SKM-1 (cell line): ENCODE data around the gene RETREG1.
"Not testable (repeated sequence)": the region's sequence is repeated elsewhere in the genome, so short reads cannot be mapped to it uniquely, and the experiment has no call there.

Experiments
- DNase-seq: peaks from one replicate; lab custom pipeline; 2025; ENCODE audit not compliant: unreplicated experiment; lab: John Stamatoyannopoulos, UW

Gene RETREG1

DNA sequence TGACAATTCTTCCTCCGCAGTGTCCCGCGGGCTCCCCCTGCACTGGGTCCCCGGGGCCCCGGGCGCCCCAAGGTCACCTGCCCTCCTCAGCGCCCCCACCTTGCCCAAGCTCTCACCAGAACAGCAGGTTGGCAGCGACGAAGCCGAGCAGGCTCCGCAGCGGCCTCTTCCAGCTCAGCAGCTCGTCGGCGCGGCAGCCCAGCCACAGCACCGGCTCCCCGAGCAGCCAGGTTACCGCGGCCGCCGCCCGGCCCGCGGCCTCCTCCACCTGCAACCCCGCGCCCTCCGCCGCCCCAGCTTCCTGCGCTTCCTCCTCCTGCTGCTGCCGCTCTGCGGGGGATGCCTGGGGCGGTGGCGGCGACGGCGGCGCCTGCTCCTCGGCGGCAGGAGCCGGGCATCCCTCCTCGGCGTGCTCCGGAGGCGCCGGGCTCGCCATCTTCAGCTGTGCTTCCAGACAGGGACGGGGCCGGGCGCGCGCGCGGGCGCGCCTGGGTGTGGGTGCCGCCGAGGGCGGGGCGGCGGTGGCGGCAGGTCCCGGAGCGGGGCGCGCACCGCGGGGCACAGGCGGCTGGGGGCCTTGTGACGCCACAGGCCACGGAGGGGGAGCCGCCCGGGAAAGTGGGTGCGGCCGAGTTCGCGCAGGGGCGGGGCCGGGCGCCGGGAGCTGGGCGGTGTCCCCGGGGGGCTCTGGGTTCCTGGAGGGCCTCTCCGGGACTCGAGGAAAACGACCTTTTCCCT, at the start of gene RETREG1:
RETREG1 (minus strand) TSS at position 462 of the 738 bp plus-strand sequence; CDS start at position 436, 26 bp downstream.
- no peak for DNase-seq

GRCh38 chr5:16666130-16666882, 49.5 kb upstream of the RETREG1 start:
- DNase-seq, result no peak

DNA sequence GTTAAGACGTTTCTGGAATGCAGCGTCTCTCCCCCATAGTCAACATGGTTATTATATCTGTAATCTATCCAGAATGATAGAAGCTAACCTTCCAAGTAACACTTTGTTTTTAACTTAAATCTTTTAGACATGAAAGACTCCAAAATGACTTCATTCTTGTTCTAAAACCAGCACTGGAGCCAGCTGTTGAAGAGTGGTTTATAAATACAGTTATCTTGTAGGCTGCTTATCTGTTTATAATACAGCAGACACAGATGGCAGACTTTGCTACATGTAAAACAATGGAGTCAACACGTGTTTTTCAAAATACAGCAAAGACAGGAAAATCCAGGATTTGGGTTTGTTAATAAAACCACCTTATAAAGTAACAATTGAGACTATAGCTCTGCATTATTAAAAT, 48.8 kb upstream of the RETREG1 start:
- DNase-seq, result no peak

DNA sequence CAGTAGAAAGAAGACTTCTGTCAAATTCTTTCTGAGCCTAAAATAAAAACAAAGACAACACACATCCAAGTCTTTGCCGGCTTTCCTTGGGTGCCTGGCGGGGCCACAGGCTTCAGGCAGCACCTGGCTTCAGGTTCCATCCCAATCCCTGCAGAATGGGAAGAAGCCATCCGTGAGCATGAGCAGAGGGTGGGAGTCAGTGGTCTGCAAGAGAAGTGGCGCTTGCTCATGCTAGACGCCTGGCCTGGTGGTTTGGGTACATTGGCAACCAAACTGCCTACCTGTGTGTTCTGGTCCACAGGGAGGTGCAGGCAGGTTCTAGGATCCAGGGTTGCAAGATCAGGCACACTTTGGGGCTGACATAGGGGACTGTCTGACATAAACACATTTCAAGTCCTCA, 47.6 kb upstream of the RETREG1 start:
- DNase-seq, result no peak

- DNase-seq, result no peak
Measured at GRCh38 chr5:16663840-16664239, 47.0 kb upstream of the RETREG1 start.

- DNase-seq, result no peak
Measured at GRCh38 chr5:16661713-16662112, 44.9 kb upstream of the RETREG1 start.

GRCh38 chr5:16660982-16661381, 44.2 kb upstream of the RETREG1 start:
- DNase-seq, result no peak

GRCh38 chr5:16659536-16659935, 42.7 kb upstream of the RETREG1 start:
- DNase-seq, result no peak

DNA sequence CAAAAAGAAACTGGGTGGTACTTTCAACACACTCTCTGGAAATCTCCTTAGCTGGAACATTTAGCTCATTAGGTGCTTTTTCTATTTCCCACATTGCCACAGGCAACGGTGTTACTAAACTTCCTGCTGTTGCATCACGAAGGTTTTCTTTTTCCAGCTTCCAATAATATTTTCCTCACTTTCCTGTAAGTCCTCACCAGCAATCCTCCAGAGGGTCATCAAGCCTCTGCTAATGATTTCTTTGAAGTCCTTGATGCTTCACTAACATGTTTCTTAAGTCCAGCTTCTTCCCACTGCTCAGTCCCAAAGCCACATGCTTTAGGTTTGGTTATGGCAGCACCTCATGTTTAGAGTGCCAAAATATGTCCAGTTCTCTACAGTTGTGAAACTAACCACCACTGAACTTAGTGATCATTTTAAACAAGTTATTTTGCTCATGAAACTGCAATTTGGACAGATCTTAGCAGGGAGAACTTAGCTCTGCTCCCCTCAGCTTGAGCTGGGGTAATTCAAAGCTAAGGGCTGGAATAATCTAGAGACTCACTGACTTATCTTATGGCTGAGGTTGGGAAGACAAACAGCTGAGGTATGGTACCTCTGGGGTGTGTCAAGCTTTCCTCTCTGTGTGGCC, 39.9 kb upstream of the RETREG1 start:
- no peak for DNase-seq

DNA sequence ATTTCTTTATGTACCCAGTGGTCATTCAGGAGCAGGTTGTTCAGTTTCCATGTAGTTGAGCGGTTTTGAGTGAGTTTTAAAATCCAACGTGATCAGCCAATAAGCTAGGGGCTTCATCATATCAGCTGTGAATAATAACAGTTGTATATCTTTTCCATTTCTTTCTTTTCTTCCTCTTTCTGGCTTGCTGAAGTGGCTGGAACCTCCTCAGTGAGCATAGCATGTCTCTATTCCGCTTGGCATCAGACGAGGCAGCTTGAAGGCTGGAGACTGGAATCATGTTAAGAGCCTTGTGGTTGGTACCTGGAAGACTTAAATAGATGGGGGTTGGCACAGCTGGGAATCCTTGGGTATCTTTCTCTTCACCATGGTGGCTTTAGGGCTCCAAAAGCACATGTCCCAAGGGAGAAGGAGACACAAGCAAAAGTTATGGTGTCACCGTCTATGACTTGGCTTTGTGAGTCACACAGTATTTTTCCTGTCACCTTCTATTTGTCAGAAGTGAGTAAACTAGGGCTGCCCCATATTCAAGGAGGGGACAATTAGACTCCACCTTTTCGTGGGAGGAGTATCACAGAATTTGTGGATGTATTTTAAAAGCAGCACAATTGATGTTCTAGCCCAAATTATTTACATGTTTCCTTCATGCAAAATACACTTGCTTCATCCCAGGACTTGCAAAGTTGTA, 38.0 kb upstream of the RETREG1 start:
- DNase-seq, result no peak

- DNase-seq, result not testable (repeated sequence)
Measured at GRCh38 chr5:16648739-16649138, 31.9 kb upstream of the RETREG1 start.

DNA sequence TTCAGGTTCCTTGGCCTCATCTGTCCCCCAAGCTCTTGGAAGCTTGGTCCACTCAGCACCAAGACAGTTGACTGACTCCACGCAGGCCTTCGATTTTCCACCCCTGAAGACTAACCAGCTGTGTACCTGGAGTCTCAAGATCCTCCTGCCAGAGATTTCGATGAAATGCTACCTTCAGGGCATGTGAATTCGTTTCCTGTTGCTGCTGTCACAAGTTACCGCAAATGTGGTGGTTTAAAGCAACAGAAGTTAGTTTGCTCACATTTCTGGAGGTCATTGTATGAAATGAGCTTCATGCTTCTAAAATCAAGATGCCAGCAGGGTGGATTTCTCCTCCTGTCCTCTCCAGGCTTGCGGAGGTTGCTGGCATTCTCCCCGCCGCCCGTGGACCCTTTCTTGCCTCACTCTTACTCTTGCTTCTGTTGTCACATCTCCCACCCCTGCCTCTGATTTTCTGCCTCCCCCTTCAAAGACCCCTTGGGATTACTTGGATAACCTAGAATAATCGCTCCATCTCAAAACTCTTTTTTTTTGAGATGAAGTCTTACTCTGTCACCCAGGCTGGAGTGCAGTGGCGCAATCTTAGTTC, 27.6 kb upstream of the RETREG1 start:
- DNase-seq, result no peak

GRCh38 chr5:16642867-16643266, 26.1 kb upstream of the RETREG1 start:
- DNase-seq, result no peak

GRCh38 chr5:16639206-16639605, 22.4 kb upstream of the RETREG1 start:
- no peak for DNase-seq

GRCh38 chr5:16628376-16628775, 11.6 kb upstream of the RETREG1 start:
- no peak for DNase-seq

GRCh38 chr5:16626696-16627264, 10.0 kb upstream of the RETREG1 start:
- peak; percentile 89 for DNase-seq

- peak; percentile 67 for DNase-seq
Measured at GRCh38 chr5:16625096-16625495, 8.3 kb upstream of the RETREG1 start.

- DNase-seq, result no peak
Measured at GRCh38 chr5:16619136-16619535, 2.3 kb upstream of the RETREG1 start.

DNA sequence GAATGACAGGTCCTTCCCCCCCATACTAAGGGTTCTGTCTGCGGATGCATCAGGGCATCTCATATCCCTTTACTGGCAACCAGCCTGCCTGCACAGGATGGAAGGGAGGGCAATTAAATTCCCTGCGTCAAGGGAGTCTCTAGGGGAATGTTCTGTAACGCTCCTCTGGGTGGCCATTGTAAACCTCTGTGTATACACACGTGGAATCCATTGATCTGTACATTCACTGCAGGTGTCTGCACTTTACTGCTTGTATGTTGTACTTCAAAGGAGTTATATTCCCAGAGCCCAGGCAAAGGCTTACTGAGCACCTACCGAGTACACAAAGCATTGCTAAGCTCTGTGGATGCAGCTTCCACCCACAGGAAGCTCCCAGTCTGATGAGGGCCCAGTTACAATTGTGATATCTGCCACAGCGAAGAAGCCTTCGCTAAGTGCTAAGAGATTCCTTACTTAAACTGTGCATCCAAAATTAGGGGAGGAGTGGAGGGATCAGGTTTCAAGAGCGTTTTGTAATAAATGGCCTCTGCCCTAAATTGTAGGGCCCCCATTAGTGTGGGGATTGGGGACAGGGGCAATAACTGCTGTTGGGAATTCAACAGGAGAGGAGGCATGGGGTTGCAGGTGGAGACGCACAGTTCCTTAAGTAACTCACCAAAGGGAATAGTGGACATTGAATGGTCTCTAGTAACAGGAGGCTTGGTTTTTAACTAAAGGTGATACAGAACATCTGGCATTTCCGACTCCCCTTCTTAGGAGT, 1.5 kb upstream of the RETREG1 start:
- DNase-seq, result no peak
